Loucy (cell line): ENCODE results near the gene XXYLT1.
"Not testable (repeated sequence)": the region's sequence is repeated elsewhere in the genome, so short reads cannot be mapped to it uniquely, and the experiment has no call there.

Source experiments
- H2AFZ ChIP-seq: fragments of 200-600 bp; sonication (generic); 2 replicates; pipeline ENCODE4 v1.6.0; 2016; ENCODE audit warnings: antibody characterized with exemption, mild to moderate bottlenecking, low read length, moderate library complexity
- H3F3A ChIP-seq: fragments of 200-600 bp; 2 replicates; pipeline ENCODE4 v1.6.0; 2016; ENCODE audit warnings: antibody characterized with exemption, low read depth, mild to moderate bottlenecking
- H3K27me3 ChIP-seq: fragments of 200-600 bp; sonication (generic); 2 replicates; pipeline ENCODE4 v1.6.1; 2014; ENCODE audit warnings: low read length, mild to moderate bottlenecking; ENCODE audit not compliant: insufficient read depth, poor library complexity, severe bottlenecking
- H3K36me3 ChIP-seq: fragments of 200-600 bp; sonication (generic); 2 replicates; pipeline ENCODE4 v1.6.1; 2016; ENCODE audit warnings: low read length; ENCODE audit not compliant: insufficient read depth
- H3K4me1 ChIP-seq: fragments of 200-600 bp; sonication (generic); 2 replicates; pipeline ENCODE4 v1.5.1; 2014; ENCODE audit warnings: low read length, mild to moderate bottlenecking; ENCODE audit not compliant: insufficient read depth, poor library complexity, severe bottlenecking
- H3K4me2 ChIP-seq: fragments of 200-600 bp; sonication (generic); 2 replicates; pipeline ENCODE4 v1.6.0; 2014; ENCODE audit warnings: antibody characterized with exemption, low read length, low read depth, mild to moderate bottlenecking; ENCODE audit not compliant: poor library complexity, severe bottlenecking
- H3K4me3 ChIP-seq: fragments of 200-600 bp; sonication (generic); 2 replicates; pipeline ENCODE4 v1.5.1; 2014; ENCODE audit warnings: low read length, mild to moderate bottlenecking, mixed read lengths; ENCODE audit not compliant: poor library complexity, severe bottlenecking
- H3K79me2 ChIP-seq: fragments of 200-600 bp; sonication (generic); 2 replicates; pipeline ENCODE4 v1.6.1; 2014; ENCODE audit warnings: low read length; ENCODE audit not compliant: insufficient read depth
- H3K9ac ChIP-seq: fragments of 200-600 bp; sonication (generic); 2 replicates; pipeline ENCODE4 v1.6.0; 2014; ENCODE audit warnings: mild to moderate bottlenecking, low read depth, low read length, moderate library complexity; ENCODE audit not compliant: poor library complexity, severe bottlenecking
- H3K9me2 ChIP-seq: fragments of 200-600 bp; sonication (generic); replicated peaks from 2 replicates; pipeline ENCODE4 v1.6.1; 2016; ENCODE audit warnings: low read depth, low read length, mixed read lengths
- H3K9me3 ChIP-seq: fragments of 200-600 bp; sonication (generic); 2 replicates; pipeline ENCODE4 v1.6.1; 2014; ENCODE audit warnings: mild to moderate bottlenecking, antibody characterized with exemption, low read length, low read depth; ENCODE audit not compliant: insufficient read depth
- H4K20me1 ChIP-seq: fragments of 200-600 bp; sonication (generic); 2 replicates; pipeline ENCODE4 v1.6.0; 2014; ENCODE audit warnings: antibody characterized with exemption, low read length, mild to moderate bottlenecking; ENCODE audit not compliant: insufficient read depth, poor library complexity, severe bottlenecking
- EZH2phosphoT487 ChIP-seq: fragments of 200-600 bp; IDR thresholded peaks from 2 replicates; pipeline ENCODE4 v1.6.1; 2018; ENCODE audit warnings: antibody characterized with exemption, mild to moderate bottlenecking, moderate library complexity, borderline replicate concordance
- TF ChIP-seq, protein P1 (sequence below): fragments of 200-600 bp; sonication (generic); conservative IDR thresholded peaks from 2 replicates; pipeline ENCODE4 v1.5.1; 2014; ENCODE audit warnings: mild to moderate bottlenecking, antibody characterized with exemption, low read length

The XXYLT1 gene

GRCh38 chr3:195215576-195215975, 55.4 kb downstream of the XXYLT1 start:
- H3K36me3 ChIP-seq, H4K20me1 ChIP-seq, H2AFZ ChIP-seq, H3K4me2 ChIP-seq, H3K4me1 ChIP-seq, H3F3A ChIP-seq, H3K9ac ChIP-seq, H3K9me3 ChIP-seq, H3K4me3 ChIP-seq, H3K9me2 ChIP-seq, H3K27me3 ChIP-seq: not testable (repeated sequence)
- H3K79me2 ChIP-seq, result peaks cover 27% of the 10 kb centered on the region; the same call in 1 of the 2 replicates

- Histone ChIP-seq H3F3A (no peaks in the 10 kb centered on the region), H3K27me3 (no peaks in the 10 kb centered on the region), H4K20me1 (peaks cover 2% of the 10 kb centered on the region), H3K4me2 (no peak overlapping the region), H3K36me3 (no peaks in the 10 kb centered on the region; the same call in 1 of the 2 replicates), H3K9me2 (no peaks in the 10 kb centered on the region), H2AFZ (no peak overlapping the region), H3K9me3 (no peaks in the 10 kb centered on the region), H3K79me2 (peaks cover 27% of the 10 kb centered on the region; the same call in 1 of the 2 replicates), H3K4me3 (no peak overlapping the region), H3K4me1 (no peaks in the 10 kb centered on the region), H3K9ac (no peak overlapping the region)
- TF ChIP-seq, protein P1, sequence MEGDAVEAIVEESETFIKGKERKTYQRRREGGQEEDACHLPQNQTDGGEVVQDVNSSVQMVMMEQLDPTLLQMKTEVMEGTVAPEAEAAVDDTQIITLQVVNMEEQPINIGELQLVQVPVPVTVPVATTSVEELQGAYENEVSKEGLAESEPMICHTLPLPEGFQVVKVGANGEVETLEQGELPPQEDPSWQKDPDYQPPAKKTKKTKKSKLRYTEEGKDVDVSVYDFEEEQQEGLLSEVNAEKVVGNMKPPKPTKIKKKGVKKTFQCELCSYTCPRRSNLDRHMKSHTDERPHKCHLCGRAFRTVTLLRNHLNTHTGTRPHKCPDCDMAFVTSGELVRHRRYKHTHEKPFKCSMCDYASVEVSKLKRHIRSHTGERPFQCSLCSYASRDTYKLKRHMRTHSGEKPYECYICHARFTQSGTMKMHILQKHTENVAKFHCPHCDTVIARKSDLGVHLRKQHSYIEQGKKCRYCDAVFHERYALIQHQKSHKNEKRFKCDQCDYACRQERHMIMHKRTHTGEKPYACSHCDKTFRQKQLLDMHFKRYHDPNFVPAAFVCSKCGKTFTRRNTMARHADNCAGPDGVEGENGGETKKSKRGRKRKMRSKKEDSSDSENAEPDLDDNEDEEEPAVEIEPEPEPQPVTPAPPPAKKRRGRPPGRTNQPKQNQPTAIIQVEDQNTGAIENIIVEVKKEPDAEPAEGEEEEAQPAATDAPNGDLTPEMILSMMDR, result no peak
- no peak for TF ChIP-seq EZH2phosphoT487
Observed at GRCh38 chr3:195214381-195214780, 56.6 kb downstream of the XXYLT1 start.

DNA sequence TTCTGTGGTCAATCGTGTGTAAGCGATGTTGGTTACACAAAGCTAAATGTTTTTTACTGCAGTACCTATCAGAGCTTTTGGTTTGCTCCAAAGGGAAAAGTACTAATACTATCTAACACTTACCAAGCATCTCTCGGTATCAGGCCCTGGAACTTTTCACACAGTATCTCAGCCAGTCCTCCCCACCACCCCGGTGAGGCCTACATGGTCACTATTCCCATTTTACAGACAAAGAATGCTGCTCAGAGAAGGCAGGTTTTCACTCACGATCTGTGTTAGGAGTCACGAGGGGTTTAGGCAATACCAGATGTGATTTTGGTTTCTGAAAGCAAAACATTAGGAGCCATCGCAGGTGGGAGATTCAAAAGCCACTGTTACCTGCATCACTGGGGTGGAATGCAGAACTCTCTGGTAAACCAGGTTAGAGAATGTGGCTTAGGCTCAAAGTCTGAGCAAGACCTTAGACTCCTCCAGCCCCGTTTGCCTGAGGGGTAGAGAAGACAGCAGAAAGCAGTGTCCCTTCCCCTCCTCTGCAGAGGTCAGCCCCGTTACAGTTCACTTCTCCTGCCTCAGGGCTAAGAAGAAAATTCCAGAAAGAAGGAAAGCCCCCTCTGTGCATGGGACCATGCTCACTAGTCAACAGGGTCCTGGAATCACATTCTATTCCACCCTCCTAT, 57.2 kb downstream of the XXYLT1 start:
- TF ChIP-seq EZH2phosphoT487, result no peak
- TF ChIP-seq, protein P1, result no peak
- Histone ChIP-seq H3K4me2 (no peak overlapping the region), H3K9me2 (no peaks in the 10 kb centered on the region), H4K20me1 (peaks cover 2% of the 10 kb centered on the region), H3K79me2 (peaks cover 27% of the 10 kb centered on the region; the same call in 1 of the 2 replicates), H2AFZ (no peak overlapping the region), H3K9me3 (no peaks in the 10 kb centered on the region), H3K9ac (no peak overlapping the region), H3K4me1 (no peaks in the 10 kb centered on the region), H3K27me3 (no peaks in the 10 kb centered on the region), H3F3A (no peaks in the 10 kb centered on the region), H3K36me3 (no peaks in the 10 kb centered on the region; the same call in 1 of the 2 replicates), H3K4me3 (no peak overlapping the region)
